GM19372 (cell line): ENCODE measurements around the gene ARHGAP35.
"Not testable (repeated sequence)": the region's sequence is repeated elsewhere in the genome, so short reads cannot be mapped to it uniquely, and the experiment has no call there.

Experiments
- ATAC-seq: cut with Tn5 transposase; IDR thresholded peaks from one replicate; pipeline ENCODE4 v1.9.1; 2021; ENCODE audit warnings: mild to moderate bottlenecking, low read depth, moderate library complexity; ENCODE audit not compliant: unreplicated experiment

ARHGAP35 gene

DNA sequence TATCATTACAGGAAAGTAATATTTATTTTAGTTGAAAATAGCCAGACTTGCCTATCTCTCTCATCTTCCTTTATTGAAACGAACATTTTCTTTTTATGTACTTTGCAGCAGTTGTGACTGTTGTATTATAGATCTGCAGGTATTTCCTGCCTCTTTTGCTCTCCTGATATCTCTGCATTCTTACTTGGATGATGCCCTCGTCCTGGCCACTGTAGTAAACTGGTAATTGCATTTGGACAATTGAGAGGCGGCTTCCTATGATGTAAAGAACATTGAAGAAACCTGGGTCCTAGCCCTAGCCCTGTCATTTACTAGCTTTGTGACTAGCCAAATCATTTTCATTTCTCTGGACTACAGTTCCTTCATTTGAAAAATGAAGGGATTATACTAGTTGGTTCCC, 6.4 kb downstream of the ARHGAP35 start:
- ATAC-seq = no peak

DNA sequence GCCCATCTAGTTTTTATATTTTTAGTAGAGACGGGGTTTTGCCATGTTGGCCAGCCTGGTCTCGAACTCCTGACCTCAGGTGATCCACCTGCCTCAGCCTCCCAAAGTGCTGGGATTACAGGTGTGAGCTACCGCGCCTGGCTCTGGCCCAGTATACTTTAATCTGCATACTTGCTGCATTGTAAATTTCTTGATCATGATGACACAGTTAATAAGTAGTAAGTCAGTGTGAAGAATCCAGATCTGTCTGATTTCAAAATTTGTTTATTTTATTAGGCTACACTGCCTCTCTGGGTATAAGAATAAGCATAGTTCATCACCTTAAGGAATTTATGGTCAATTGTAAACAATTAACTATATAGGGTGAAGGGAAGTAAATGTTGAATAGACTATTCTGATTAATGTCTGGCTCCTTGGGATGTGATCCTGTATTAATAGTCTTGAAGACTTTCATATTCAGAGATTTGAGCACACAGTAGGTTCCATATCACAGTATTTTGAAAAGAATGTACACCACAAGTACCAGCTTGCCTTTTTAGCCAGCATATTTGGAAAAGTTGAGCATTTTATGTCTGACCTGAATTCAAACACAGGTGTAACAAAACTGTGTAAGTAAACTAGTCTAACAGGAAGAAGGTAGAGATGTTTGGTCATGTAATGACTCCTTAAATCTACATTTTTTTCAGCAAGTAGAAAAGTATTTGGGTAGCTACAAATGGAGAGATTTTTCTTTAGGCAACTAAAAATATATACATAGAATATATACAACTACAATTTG, 7.4 kb downstream of the ARHGAP35 start:
- ATAC-seq = no peak

DNA sequence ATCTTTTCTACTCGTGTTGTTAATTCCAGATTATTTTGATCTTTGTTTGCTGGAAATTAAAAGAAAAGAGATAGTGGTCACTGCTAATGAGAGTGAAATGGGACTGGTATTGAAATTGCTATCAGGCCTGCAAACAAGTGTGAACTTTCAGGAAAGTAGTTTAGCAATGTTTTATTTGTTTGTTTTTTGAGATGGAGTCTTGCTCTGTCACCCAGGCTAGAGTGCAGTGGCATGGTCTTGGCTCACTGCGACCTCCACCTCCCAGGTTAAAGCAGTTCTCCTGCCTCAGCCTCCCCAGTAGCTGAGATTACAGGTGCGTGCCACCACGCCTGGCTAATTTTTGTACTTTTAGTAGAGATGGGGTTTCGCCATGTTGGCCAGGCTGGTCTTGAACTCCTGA, 10.4 kb downstream of the ARHGAP35 start:
- not testable (repeated sequence) for ATAC-seq

DNA sequence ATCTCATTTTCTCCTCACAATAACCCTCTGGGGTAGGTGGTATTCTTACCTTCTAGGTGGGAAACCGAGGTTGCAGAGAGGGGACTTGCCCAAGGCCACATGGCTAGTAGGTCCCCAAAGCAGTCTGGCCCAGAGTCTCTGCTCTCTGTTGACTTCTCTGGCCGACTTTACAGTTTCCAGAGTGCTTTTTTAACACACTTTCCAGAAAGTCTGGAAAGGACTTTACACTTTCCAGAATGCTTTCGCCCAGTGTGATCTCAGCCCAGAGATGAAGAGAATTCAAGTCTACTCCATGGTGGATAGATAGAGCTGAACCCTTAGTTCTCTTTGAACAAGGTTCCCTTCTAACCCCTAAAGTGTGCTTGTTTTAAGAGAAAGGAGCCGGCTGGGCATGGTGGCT, 12.2 kb downstream of the ARHGAP35 start:
- ATAC-seq = no peak

DNA sequence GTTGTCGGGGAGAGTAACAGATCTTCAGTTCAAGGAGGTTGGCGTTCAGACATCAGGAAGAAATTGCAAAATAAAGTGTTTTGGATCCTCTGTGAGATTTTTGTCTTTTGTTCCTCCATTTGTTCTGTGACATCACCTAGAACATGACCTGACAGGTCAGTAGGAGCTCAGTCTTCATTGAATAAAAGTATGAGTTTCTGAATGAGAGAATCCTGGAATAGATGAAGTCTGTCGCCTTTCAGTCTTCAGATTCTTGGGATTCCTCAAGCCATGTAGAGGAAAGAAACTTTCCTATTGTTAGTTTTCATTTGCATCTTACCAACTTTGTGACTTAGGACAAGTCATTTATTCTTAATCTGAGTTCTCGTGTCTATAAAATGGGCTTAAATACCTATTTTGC, 14.4 kb downstream of the ARHGAP35 start:
- no peak for ATAC-seq

DNA sequence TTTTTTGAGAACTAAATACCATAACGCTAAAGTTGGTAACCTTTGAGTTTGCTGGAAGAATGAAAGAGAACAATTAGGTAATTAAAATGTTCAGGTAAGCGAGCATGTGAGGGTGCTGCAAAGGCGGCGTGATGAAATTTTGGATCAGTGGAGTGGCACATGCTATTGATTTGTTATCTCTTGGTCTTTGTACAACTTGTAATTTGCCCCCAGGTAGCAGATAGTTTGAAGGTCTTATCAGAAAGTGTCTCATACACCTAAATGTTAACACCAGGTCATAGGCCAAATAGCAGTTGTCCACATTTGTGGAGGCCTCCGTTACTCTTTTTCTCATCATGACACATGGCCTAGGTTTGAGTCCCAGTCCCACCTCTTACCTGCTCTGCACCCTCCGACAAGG, 14.9 kb downstream of the ARHGAP35 start:
- ATAC-seq = no peak

DNA sequence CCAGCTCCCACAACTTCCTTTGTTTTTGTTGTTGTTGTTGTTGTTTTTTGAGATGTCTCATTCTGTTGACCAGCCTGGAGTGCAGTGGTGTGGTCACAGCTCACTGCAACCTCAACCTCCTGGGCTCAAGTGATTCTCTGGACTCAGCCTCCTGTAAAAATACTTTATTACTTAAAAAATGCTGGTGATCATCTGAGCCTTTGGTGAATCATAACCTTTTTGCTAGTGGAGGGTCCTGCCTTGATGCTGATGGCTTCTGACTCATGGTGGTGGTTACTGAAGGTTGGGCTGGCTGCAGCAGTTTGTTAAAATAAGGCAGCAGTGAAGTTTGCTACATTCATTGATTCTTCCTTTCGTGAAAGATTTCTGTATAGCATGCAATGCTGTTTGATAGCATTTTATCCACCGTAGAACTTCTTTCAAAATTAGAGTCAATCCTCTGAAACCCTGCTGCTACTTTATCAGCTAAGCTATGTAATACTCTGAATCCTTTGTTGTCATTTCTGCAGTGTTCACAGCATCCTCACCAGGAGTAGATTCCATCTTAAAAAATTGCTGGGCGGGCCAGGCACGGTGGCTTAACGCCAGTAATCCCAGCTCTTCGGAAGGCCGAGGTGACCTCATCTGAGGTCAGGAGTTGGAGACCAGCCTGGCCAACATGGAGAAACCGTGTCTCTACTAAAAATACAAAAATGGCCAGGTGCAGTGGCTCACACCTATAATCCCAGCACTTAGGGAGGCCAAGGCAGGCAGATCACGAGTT, 18.0 kb downstream of the ARHGAP35 start:
- no peak for ATAC-seq

DNA sequence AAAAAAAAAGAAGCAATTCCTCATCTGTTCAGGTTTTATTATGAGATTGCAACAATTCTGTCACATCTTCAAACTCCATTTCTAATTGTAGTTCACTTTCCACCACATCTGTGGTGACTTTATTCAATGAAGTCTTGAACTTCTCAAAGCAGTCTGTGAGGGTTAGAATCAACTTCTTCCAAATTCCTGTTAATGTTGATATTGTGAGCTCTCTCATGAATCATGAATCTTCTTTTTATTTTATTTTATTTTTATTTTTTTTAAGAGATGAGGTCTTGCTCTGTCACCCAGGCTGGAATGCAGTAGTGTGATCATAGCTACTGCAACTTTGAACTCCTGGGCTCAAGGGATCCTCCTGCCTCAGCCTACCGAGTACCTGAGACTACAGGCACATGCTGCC, 19.6 kb downstream of the ARHGAP35 start:
- ATAC-seq = no peak

DNA sequence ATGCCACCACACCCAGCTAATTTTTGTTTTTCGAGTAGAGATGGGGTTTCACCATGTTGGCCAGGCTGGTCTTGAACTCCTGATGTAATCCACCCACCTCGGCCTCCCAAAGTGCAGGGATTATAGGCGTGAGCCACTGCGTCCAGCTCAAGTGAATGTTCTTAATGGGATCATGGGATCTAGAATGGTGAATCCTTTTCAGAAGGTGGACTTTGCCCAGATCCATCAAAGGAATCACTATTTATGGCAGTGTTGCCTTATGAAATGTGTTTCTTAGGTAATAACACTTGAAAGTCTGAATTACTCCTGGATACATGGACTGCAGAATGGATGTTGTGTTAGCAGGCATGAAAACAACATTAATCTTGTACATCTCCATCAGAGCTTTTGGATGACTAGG, 20.3 kb downstream of the ARHGAP35 start:
- no peak for ATAC-seq

DNA sequence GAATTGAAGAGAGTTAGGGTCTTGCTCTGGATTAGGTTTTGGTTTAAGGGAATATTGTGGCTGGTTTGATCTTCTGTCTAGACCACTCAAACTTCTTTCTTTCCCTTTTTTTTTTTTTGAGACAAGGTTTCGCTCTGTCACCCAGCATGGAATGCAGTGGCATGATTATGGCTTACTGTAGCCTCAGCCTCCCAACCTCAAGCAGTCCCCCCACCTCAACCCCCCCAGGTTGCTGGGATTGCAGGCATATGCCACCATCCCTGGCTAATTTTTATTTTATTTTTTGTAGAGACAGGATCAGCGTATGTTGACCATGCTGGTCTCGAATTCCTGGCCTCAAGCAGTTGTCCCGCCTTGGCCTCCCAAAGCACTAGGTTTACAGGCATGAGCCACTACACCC, 21.2 kb downstream of the ARHGAP35 start:
- ATAC-seq = no peak

DNA sequence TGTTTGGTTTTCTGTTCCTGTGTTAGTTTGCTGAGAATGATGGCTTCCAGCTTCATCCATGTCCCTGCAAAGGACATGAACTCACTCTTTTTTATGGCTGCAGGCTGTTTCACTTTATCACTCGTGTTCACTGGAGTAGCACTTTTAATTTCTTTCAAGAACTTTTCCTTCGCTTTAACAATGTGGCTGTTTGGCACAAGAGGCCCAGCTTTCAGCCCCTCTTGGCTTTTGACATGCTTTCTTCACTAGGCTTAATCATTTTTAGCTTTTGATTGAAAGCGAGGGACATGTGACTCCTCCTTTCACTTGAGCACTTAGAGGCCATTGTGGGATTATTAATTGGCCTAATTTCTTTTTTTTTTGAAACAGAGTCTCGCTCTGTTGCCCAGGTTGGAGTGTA, 22.0 kb downstream of the ARHGAP35 start:
- not testable (repeated sequence) for ATAC-seq

DNA sequence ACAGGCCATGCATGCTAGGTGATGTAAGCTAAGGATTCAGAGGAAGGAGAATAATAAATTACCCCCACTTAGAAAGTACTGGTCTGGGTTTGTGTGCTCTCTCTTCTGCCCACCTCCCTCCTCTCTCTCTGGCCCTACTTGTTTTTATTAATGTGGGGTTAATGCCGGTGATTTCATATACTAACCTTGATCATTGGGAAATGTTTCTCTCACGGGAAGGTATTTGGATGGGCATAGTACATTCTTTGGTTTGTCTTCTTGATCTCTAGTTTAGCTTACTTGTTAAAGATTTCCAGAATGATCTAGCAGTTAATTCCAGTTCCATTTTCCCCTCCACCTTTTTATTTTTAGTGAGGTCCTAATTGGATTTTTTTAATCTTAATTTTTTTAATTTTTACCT, 24.6 kb downstream of the ARHGAP35 start:
- ATAC-seq = no peak

DNA sequence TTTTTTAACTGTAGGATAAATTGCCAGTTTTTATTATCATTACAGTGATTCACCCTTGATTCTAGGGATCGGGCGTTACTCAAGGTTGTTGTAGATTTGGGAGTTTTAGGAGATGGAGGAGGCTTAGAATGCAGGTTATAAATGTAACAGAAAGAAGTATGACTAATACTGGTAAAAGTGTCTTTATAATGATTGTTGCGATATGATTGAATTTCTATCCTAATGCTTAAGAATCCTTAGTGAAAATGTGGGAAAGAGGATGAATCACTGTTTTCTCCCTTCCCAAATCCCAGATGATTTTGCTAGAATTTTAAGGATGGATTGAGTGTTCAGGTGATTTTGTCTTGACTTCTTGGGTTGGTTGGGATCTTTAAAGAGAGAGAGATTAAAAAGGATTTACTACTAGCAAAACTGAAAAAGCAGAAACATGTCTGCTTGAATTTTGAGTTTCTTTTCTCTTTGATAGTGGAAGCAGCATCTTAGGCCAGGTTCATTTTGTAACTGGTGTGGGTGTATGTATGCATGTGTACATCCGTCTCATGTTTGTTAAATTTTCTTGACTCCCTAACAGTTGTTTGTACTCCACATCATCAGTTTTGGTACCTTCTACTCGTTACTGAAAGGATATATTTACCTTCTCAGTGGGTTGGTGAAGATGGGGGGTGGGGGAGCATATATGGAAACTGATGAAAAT, 25.9 kb downstream of the ARHGAP35 start:
- ATAC-seq = no peak

DNA sequence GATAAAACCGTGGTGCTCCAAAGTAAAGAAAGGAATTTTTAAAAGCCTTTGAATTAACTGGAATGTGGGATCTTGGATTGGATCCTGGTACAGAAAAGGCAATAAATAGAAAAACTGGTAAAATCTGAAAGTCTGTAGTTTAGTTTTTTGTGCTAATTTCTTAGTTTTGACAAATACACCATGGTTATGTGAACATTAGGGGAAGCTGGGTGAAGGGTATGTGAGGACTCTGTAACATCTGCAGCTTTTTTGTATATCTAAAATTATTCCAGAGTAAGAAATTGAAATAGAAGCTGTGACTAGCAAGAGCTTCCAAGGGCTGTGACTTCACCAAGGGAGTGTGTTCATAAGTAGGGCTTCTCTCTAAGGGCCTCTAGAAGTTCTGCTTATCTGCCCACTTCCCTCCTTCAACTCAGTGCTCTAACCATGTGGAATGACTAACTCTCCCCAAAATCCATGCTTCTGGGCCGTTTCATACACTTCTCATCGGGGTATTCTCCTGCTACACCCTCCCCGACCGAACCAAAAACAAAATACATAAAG, 26.5 kb downstream of the ARHGAP35 start:
- ATAC-seq = no peak

DNA sequence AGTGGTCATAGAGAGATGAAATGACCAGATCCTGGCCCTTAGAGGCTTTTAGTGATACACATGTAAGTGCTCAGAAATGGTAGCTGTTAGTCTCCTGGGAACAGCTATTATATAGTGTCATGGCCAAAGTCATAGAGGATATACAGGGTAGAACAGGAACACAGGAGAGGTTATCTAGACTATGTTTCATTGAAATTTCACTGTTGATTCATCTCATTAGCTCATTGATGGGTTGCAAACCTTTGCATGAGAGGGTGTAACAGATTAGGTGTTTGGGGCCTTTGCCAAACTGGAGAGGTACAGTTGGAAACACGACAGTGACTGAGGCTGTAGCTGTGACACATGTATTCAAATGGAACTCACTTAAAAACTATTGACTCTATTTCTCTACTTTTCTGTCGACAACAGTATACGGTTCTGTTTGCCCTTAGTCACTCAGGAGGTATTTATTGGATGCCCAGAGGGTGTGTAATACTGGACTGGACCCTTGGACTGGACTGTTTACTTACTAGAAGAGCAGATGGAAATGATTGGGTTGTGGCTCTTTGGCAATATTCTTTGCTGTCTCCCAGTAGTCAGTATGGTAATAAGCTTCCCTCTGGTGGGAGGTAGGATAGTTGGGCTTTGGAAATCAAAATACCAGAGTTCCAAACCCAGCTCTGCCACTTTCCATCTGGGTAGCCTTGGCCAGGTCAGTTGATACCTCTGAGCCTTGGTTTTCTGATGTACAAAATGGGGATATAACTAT, 29.8 kb downstream of the ARHGAP35 start:
- no peak for ATAC-seq

DNA sequence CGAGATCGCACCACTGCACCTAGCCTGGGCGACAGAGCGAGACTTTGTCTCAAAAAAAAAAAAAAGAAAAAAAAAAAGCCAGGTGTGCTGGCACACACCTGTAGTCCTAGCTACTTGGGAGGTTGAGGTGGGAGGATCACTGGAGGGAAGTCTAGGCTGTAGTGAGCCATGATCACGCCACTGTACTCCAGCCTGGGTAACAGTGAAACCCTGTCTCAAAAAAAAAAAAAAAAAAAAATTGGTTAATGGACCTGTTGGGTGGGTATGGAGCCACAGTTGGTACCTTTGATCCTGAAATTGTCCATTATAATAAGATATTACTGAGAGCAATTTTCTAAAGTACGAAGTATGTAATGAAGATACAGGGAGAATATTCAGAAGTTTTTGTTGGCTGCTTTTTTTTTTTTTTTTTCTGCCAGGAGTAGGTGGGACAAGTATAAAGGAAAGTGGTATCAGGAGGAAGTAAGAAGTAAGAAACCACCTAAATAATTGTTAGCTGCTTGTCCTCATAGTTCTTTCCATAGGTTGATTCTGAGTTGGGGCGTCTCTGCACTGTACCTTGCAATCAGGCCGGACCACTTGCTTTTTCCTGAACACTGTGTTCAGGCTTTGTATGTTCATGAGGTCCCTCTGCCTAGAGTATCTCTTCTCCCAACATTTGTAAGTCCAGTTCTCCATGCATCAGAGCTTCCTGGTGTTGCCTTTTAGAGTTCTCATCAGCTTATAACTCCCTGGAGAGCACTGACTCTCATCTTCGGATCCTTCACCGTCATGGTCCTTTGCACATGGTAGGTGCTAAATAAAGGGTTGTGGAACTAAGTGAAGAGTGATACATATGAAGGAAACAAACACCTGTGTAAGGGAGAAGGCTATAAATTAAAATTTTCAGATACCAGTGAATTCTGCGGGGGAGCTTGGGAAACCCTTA, 31.7 kb downstream of the ARHGAP35 start:
- ATAC-seq = no peak

DNA sequence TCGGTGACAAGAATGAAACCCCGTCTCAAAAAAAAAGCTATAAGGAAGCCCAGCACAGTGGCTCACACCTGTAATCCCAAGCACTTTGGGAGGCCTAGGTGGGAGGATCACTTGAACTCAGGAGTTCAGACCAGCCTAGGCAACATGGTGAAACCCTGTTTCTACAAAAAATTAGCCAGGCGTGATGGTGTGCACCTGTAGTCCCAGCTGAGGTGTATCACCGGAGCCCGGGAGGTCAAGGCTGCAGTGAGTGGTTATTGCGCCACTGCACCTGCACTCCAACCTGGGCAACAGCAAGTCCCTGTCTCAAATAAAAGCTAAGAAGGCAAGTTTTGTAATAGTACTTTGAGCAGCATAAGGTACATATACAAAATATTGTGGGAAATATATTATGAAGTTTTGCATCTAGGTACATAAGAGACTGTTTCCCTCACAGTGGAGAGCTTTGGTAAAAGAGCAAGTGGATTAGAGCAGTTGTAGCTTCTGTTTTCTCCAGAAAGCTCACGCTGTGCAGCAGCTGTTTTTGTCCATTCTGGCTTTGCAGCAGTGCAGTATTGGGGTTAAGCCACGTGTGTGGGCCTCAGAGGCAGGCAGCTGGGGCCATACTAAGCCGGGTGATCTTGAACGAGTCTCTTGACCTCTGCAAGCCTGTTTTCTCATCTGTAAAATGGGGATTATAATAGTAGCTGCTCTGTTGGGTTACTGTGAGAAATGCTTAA, 35.4 kb downstream of the ARHGAP35 start:
- ATAC-seq = no peak

DNA sequence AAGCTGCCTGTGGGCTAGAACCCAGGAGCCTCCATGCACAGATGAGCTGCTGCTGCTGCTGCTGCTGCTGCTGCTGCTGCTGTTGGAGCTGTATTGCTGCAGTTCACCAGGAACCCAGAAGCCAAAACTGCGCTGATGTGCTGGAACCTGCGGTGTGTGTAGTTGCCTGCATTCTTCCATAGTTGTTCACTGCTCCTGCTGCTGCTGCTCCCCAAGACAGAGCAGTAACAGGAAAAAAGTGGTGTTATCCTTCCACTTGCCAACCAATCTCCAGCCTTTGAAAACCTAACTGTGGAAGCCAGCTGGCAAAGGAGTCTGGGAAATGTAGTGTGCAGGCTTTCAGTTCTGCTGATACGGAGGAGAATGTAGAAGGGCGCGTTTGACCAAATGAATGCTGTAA, 37.9 kb downstream of the ARHGAP35 start:
- no peak for ATAC-seq

DNA sequence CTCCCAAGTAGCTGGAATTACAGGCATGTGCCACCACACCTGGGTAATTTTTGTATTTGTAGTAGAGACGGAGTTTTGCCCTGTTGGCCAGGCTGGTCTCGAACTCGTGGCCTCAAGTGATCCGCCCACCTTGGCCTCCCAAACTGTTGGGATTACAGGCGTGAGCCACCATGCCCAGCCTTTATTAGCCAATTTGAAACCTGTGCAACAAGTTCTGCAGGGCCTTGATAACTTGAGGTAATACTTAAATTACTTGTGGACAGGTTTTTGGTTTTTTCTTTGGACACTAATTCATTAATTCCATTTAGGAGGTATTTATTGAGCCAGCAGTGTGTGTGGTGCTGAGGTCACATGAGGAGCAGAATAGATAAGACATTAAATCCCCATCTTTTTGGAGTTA, 39.5 kb downstream of the ARHGAP35 start:
- no peak for ATAC-seq
